HepG2 (cell line): ENCODE data around the gene FBXO41. TPM values are rescaled to one million over a fixed set of nuclear protein-coding genes. Genes with fewer than 3 reads are reported as not detected.
A peak's percentile ranks its signal among the peaks of the same experiment; 100 is the strongest.

ENCODE experiments used
- CREB1 ChIP-seq, 2 experiments: fragments of 450-650 bp in 1 of 2; IDR thresholded peaks; 2 replicates each; pipeline ENCODE4 v1.6.1; 2016 to 2017; ENCODE audit warnings: control low read depth in 1 of 2, mild to moderate bottlenecking in 1 of 2, missing compliant biosample characterization in 1 of 2, missing genetic modification characterization in 1 of 2
- DMAP1 ChIP-seq: IDR thresholded peaks from 2 replicates; pipeline ENCODE4 v1.6.1; 2016
- GABPB1 ChIP-seq: IDR thresholded peaks from 2 replicates; pipeline ENCODE4 v1.6.1; 2016; ENCODE audit warnings: mild to moderate bottlenecking, missing genetic modification reagents, moderate library complexity, missing compliant biosample characterization
- KLF12 ChIP-seq: sonication (generic); formaldehyde crosslinking; IDR thresholded peaks from 2 replicates; pipeline ENCODE4 v1.4.0; 2020; ENCODE audit warnings: missing genetic modification reagents, borderline replicate concordance
- MTF1 ChIP-seq: sonication (generic); formaldehyde crosslinking; IDR thresholded peaks from 2 replicates; pipeline ENCODE4 v1.5.0; 2020; ENCODE audit warnings: missing genetic modification reagents
- NCOR1 ChIP-seq: fragments of 200-600 bp; sonication (generic); IDR thresholded peaks from 2 replicates; pipeline ENCODE4 v1.7.0; 2017; ENCODE audit warnings: antibody characterized with exemption, low read length, borderline replicate concordance
- PLRG1 ChIP-seq: fragments of 450-650 bp; conservative IDR thresholded peaks from 2 replicates; pipeline ENCODE4 v1.6.1; 2016
- SAP130 ChIP-seq: IDR thresholded peaks from 2 replicates; pipeline ENCODE4 v1.6.1; 2016; ENCODE audit warnings: low read depth
- SKI ChIP-seq: fragments of 450-650 bp; IDR thresholded peaks from one replicate; pipeline ENCODE4 v1.6.1; 2018; ENCODE audit warnings: mild to moderate bottlenecking; ENCODE audit not compliant: partially characterized antibody
- TBX3 ChIP-seq: fragments of 450-650 bp; IDR thresholded peaks from 2 replicates; pipeline ENCODE4 v1.6.1; 2017; ENCODE audit warnings: antibody characterized with exemption, mild to moderate bottlenecking, inconsistent platforms, borderline replicate concordance
- TCF12 ChIP-seq, 2 experiments: fragments of 450-650 bp in 1 of 2; sonication (generic) in 1 of 2; formaldehyde crosslinking in 1 of 2; IDR thresholded peaks; 2 replicates each; pipeline versions ENCODE4 v1.6.1 to v1.8.0; 2017 to 2022; ENCODE audit warnings: antibody characterized with exemption in 1 of 2, mild to moderate bottlenecking in 1 of 2, missing genetic modification reagents in 1 of 2, moderate library complexity in 1 of 2
- THYN1 ChIP-seq: sonication (generic); formaldehyde crosslinking; IDR thresholded peaks from 2 replicates; pipeline ENCODE4 v1.8.1; 2023; ENCODE audit warnings: low read depth, mild to moderate bottlenecking, moderate library complexity, missing genetic modification reagents, borderline replicate concordance
- WIZ ChIP-seq: sonication (generic); formaldehyde crosslinking; IDR thresholded peaks from 2 replicates; pipeline ENCODE4 v1.5.1; 2020; ENCODE audit warnings: mild to moderate bottlenecking, missing genetic modification reagents
- ZBTB7A ChIP-seq: sonication (generic); formaldehyde crosslinking; IDR thresholded peaks from 2 replicates; pipeline ENCODE4 v1.8.0; 2022; ENCODE audit warnings: mild to moderate bottlenecking, missing genetic modification reagents
- ZNF207 ChIP-seq: fragments of 450-650 bp; IDR thresholded peaks from 2 replicates; pipeline ENCODE4 v1.6.1; 2016; ENCODE audit warnings: antibody characterized with exemption, borderline replicate concordance
- ZNF329 ChIP-seq: sonication (generic); formaldehyde crosslinking; IDR thresholded peaks from 2 replicates; pipeline ENCODE4 v1.9.0; 2021; ENCODE audit warnings: low read depth, mild to moderate bottlenecking, missing genetic modification reagents
- ZNF484 ChIP-seq: sonication (generic); formaldehyde crosslinking; IDR thresholded peaks from 2 replicates; pipeline ENCODE4 v1.5.1; 2020; ENCODE audit warnings: mild to moderate bottlenecking, low read depth, missing genetic modification reagents, borderline replicate concordance
- ZNF570 ChIP-seq: sonication (generic); formaldehyde crosslinking; IDR thresholded peaks from 2 replicates; pipeline ENCODE4 v1.4.0; 2020; ENCODE audit warnings: mild to moderate bottlenecking, missing genetic modification reagents, borderline replicate concordance
- ZNF792 ChIP-seq: IDR thresholded peaks from 2 replicates; pipeline ENCODE4 v1.6.1; 2016
- polyA plus RNA-seq, 8 experiments: library from polyadenylated mRNA; depleted of rRNA in 3 of 8; stranded (reverse) in 7 of 8; unstranded in 1 of 8; fragments of >200 nt; fragmentation: Illumina TruSeq in 4 of 8; extraction: Trizol in 4 of 8; gene quantifications; 2 replicates each; pipeline versions ENCODE4 v1.2.1 to v1.2.3, GENCODE V29; 2011 to 2016; ENCODE audit warnings: low read depth in 4 of 8, missing spikeins in 1 of 8, mixed read lengths in 1 of 8; ENCODE audit not compliant: insufficient read depth in 1 of 8
- total RNA-seq, 5 experiments: library from RNA; depleted of rRNA; stranded (reverse); fragments of >200 nt; fragmentation: Illumina TruSeq; extraction: Trizol; gene quantifications; 2 replicates each; pipeline ENCODE4 v1.2.3, GENCODE V29; 2016; ENCODE audit warnings: low read depth in 1 of 5
- TF ChIP-seq, protein P1 (sequence below): sonication (generic); formaldehyde crosslinking; IDR thresholded peaks from 2 replicates; pipeline ENCODE4 v1.9.0; 2022; ENCODE audit warnings: missing genetic modification reagents, mild to moderate bottlenecking, borderline replicate concordance
- TF ChIP-seq, protein P2 (sequence below): IDR thresholded peaks from 2 replicates; pipeline ENCODE4 v1.6.1; 2016; ENCODE audit warnings: low read depth, control low read depth
- TF ChIP-seq, protein P3 (sequence below): sonication (generic); formaldehyde crosslinking; IDR thresholded peaks from 2 replicates; pipeline ENCODE4 v1.4.0; 2020; ENCODE audit warnings: low read depth, missing genetic modification reagents
- TF ChIP-seq, protein P4 (sequence below): sonication (generic); formaldehyde crosslinking; IDR thresholded peaks from 2 replicates; pipeline ENCODE4 v1.5.0; 2020; ENCODE audit warnings: missing genetic modification reagents, mild to moderate bottlenecking, borderline replicate concordance

The FBXO41 gene
- total and polyA plus RNA-seq, 2 of the 13 experiments (the other 11 are each of a cell fraction or from before 2014, with no cell fraction given) = 4.2 to 10.3 TPM

DNA sequence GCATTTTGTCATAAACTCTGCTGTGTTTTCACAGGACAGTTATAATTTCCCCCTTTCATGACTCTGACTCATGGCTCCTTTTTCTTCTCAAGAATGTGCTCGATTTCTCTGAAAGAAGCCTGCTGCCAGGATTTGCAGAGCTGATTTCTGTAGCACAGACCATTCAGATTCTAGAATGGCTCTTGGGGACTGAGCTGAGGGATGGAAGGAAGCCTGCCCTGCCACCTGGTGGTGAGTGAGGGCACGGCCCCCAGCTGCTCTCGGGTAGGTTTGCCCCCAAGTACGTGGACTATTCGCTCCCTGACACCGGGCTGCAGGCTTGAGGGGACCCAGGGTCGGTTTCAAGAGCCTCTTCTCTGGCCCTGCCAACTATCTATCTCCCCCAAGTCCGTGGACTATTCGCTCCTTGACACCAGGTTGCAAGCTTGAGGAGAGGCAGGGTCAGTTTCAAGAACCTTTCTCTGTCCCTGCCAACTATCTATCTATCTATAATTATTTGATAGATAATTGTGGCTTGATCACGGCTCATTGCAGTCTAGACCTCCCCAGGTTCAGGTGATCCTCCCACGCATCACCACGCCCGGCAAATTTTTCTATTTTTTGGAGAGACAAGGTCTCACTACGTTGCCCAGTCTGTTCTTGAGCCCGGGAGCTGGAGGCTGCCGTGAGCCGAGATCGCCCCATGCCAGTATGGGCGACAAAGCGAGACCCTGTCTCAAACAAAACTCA, 71.7 kb downstream of the FBXO41 start (continued):
- TF ChIP-seq SAP130 = peak; percentile 68
- TF ChIP-seq ZNF570 (CRISPR knock-in tag) = no peak
- no peak for TF ChIP-seq ZNF207
- no peak for TF ChIP-seq TBX3
- peak; percentile 37; the same call in 1 of the 2 replicates for TF ChIP-seq DMAP1 (CRISPR knock-in tag)
- peak; percentile 3; the same call in 1 of the 2 replicates for TF ChIP-seq WIZ (CRISPR knock-in tag)
- peak; percentile 52 for TF ChIP-seq GABPB1 (CRISPR knock-in tag)
- TF ChIP-seq SKI = no peak
- TF ChIP-seq, protein P1, sequence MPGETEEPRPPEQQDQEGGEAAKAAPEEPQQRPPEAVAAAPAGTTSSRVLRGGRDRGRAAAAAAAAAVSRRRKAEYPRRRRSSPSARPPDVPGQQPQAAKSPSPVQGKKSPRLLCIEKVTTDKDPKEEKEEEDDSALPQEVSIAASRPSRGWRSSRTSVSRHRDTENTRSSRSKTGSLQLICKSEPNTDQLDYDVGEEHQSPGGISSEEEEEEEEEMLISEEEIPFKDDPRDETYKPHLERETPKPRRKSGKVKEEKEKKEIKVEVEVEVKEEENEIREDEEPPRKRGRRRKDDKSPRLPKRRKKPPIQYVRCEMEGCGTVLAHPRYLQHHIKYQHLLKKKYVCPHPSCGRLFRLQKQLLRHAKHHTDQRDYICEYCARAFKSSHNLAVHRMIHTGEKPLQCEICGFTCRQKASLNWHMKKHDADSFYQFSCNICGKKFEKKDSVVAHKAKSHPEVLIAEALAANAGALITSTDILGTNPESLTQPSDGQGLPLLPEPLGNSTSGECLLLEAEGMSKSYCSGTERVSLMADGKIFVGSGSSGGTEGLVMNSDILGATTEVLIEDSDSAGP (CRISPR knock-in tag) = peak; percentile 41
- TF ChIP-seq KLF12 = 0 out of 2 replicates have a peak, but pooled peaks have one; percentile 25
- TF ChIP-seq, protein P2, sequence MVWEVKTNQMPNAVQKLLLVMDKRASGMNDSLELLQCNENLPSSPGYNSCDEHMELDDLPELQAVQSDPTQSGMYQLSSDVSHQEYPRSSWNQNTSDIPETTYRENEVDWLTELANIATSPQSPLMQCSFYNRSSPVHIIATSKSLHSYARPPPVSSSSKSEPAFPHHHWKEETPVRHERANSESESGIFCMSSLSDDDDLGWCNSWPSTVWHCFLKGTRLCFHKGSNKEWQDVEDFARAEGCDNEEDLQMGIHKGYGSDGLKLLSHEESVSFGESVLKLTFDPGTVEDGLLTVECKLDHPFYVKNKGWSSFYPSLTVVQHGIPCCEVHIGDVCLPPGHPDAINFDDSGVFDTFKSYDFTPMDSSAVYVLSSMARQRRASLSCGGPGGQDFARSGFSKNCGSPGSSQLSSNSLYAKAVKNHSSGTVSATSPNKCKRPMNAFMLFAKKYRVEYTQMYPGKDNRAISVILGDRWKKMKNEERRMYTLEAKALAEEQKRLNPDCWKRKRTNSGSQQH (CRISPR knock-in tag) = no peak
- TF ChIP-seq CREB1 (IDR thresholded peaks at IDR 0.05) = no peak
- peak; percentile 3; the same call in 1 of the 2 replicates for TF ChIP-seq CREB1 (CRISPR knock-in tag; IDR thresholded peaks at IDR 0.05)
- TF ChIP-seq, protein P3, sequence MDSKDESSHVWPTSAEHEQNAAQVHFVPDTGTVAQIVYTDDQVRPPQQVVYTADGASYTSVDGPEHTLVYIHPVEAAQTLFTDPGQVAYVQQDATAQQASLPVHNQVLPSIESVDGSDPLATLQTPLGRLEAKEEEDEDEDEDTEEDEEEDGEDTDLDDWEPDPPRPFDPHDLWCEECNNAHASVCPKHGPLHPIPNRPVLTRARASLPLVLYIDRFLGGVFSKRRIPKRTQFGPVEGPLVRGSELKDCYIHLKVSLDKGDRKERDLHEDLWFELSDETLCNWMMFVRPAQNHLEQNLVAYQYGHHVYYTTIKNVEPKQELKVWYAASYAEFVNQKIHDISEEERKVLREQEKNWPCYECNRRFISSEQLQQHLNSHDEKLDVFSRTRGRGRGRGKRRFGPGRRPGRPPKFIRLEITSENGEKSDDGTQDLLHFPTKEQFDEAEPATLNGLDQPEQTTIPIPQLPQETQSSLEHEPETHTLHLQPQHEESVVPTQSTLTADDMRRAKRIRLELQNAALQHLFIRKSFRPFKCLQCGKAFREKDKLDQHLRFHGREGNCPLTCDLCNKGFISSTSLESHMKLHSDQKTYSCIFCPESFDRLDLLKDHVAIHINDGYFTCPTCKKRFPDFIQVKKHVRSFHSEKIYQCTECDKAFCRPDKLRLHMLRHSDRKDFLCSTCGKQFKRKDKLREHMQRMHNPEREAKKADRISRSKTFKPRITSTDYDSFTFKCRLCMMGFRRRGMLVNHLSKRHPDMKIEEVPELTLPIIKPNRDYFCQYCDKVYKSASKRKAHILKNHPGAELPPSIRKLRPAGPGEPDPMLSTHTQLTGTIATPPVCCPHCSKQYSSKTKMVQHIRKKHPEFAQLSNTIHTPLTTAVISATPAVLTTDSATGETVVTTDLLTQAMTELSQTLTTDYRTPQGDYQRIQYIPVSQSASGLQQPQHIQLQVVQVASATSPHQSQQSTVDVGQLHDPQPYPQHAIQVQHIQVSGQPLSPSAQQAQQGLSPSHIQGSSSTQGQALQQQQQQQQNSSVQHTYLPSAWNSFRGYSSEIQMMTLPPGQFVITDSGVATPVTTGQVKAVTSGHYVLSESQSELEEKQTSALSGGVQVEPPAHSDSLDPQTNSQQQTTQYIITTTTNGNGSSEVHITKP (CRISPR knock-in tag) = no peak
- TF ChIP-seq ZNF329 (CRISPR knock-in tag) = no peak
- TF ChIP-seq, protein P4, sequence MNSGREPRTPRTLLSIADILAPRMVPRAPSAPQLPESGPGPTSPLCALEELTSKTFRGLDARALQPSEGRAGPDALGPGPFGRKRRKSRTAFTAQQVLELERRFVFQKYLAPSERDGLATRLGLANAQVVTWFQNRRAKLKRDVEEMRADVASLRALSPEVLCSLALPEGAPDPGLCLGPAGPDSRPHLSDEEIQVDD (CRISPR knock-in tag) = no peak
- no peak for TF ChIP-seq ZBTB7A
- 0 out of 2 replicates have a peak, but pooled peaks have one; percentile 20 for TF ChIP-seq ZNF792
- no peak for TF ChIP-seq PLRG1
- no peak for TF ChIP-seq ZNF484 (CRISPR knock-in tag)
- TF ChIP-seq THYN1 = no peak
- TF ChIP-seq NCOR1 = no peak
- TF ChIP-seq TCF12 (IDR thresholded peaks at IDR 0.05) = no peak
- no peak for TF ChIP-seq TCF12 (CRISPR knock-in tag; IDR thresholded peaks at IDR 0.05)
- no peak for TF ChIP-seq MTF1
